Uterus (tissue), 2 donors: ENCODE results near the gene ACCSL.

Experiments used
- POLR2A ChIP-seq, 2 donors: fragments of 450-650 bp; IDR thresholded peaks; one replicate each; pipeline ENCODE4 v1.6.1; 2016; ENCODE audit warnings: antibody characterized with exemption in 2 of 2, mild to moderate bottlenecking in 1 of 2, moderate library complexity in 1 of 2
- TF ChIP-seq, protein P1 (sequence below), 4 experiments: fragments of 200-600 bp in 2 of 4; fragments of 450-650 bp in 2 of 4; sonication (generic) in 2 of 4; IDR thresholded peaks; one replicate each; pipeline ENCODE4 v1.5.1; 2016 to 2019; ENCODE audit warnings: antibody characterized with exemption in 4 of 4, mild to moderate bottlenecking in 2 of 4, moderate library complexity in 1 of 4

DNA sequence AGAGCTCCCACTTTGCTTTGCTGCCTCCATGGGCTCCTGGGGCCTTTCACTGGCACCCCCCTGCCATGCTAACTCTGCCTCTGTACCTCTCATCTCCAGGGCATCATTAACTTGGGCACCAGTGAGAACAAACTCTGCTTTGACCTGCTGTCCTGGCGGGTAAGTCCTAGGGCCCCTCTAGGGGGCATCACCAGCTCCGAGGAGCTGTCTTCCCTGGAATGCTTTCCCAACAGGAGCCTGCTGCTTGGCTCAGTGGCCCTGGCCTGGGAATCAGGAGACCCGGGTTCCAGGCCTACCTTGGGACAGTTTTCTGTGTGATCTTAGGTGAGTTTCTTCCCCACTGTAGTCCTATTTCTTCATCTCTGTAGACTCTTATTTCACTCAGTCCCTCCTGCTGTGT, 23.4 kb downstream of the ACCSL start:
- TF ChIP-seq, protein P1, sequence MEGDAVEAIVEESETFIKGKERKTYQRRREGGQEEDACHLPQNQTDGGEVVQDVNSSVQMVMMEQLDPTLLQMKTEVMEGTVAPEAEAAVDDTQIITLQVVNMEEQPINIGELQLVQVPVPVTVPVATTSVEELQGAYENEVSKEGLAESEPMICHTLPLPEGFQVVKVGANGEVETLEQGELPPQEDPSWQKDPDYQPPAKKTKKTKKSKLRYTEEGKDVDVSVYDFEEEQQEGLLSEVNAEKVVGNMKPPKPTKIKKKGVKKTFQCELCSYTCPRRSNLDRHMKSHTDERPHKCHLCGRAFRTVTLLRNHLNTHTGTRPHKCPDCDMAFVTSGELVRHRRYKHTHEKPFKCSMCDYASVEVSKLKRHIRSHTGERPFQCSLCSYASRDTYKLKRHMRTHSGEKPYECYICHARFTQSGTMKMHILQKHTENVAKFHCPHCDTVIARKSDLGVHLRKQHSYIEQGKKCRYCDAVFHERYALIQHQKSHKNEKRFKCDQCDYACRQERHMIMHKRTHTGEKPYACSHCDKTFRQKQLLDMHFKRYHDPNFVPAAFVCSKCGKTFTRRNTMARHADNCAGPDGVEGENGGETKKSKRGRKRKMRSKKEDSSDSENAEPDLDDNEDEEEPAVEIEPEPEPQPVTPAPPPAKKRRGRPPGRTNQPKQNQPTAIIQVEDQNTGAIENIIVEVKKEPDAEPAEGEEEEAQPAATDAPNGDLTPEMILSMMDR (IDR thresholded peaks at IDR 0.05) = no peak
- TF ChIP-seq POLR2A (IDR thresholded peaks at IDR 0.05) = no peak
